Measurements from ENCODE around the gene DCXR. TPM values are rescaled to one million over a fixed set of nuclear protein-coding genes. Genes with fewer than 3 reads are reported as not detected.

Gene DCXR
- total and polyA plus RNA-seq, 2 experiments from 2014 or later: 86.9 to 137 TPM

DNA sequence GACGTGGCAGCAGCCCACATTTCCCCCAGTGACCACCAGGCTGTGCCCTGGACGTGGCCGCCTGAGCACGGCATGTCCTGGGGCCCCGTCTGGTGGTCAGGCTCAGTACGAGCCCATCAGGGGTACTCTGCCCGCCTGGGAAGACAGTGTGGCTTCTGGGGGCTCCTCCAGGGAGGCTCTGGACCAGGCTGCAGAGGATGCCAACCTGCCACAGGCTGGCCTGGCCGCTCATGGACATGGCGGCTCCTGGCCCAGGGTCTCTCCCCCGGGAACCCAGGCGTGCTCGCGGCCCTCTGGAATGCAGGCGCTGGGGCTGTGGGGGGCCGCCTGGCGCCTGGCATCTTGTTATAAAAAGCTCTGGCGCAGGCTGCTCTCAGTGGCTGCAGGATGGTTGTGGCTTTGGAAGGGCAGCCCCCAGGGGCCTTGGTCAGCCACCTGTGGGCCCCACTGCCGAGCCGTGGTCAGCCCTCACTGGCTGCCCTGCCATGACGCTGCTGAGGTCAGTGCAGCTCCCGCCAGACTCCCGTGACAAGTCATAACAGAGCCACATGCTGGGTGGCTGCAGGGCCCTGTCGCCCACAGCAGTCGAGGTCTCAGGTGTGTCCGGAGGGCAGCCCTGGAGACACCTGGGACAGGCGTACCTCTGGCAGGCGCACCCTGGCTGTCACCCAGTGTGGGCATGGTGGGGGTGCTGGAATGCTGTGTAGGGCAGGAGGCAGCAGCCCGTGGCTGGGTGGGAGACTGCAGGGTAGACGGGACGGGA lies 29.8 kb downstream of the DCXR start:
- no peak for TF ChIP-seq ZNF462 (CRISPR knock-in tag; IDR thresholded peaks at IDR 0.05)
- TF ChIP-seq CREB1 (CRISPR knock-in tag; IDR thresholded peaks at IDR 0.05; ENCODE audit: low read depth): no peak
- TF ChIP-seq STAT1 (IDR thresholded peaks at IDR 0.05; ENCODE audit: unreplicated experiment): no peak
- TF ChIP-seq, protein P1, sequence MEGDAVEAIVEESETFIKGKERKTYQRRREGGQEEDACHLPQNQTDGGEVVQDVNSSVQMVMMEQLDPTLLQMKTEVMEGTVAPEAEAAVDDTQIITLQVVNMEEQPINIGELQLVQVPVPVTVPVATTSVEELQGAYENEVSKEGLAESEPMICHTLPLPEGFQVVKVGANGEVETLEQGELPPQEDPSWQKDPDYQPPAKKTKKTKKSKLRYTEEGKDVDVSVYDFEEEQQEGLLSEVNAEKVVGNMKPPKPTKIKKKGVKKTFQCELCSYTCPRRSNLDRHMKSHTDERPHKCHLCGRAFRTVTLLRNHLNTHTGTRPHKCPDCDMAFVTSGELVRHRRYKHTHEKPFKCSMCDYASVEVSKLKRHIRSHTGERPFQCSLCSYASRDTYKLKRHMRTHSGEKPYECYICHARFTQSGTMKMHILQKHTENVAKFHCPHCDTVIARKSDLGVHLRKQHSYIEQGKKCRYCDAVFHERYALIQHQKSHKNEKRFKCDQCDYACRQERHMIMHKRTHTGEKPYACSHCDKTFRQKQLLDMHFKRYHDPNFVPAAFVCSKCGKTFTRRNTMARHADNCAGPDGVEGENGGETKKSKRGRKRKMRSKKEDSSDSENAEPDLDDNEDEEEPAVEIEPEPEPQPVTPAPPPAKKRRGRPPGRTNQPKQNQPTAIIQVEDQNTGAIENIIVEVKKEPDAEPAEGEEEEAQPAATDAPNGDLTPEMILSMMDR (conservative IDR thresholded peaks at IDR 0.05; ENCODE audit: low read depth in 2 of 2): peak in 1 of 2 experiments; percentile 31; a peak in 1 of 4 replicates
- H3F3A ChIP-seq (replicated peaks; ENCODE audit: low read depth): 0 out of 2 replicates have a peak, but pooled peaks cover 2% of the 10 kb centered on the region
- no peak overlapping the region for H3K4me2 ChIP-seq
- H3K4me1 ChIP-seq (ENCODE audit: insufficient read depth): no peaks in the 10 kb centered on the region
- no peak overlapping the region for H3K4me3 Mint-ChIP-seq
- ATAC-seq (no peak; the same call in 2 of the 3 replicates), DNase-seq (ENCODE audit: low spot score) (no peak)
- H3K9me3 Mint-ChIP-seq: no peaks in the 10 kb centered on the region
- no peaks in the 10 kb centered on the region for H3K9me2 ChIP-seq (ENCODE audit: insufficient read depth)
- H3K36me3 Mint-ChIP-seq (ENCODE audit: low read depth): no peaks in the 10 kb centered on the region
- H3K27me3 ChIP-seq (ENCODE audit: insufficient read depth): no peaks in the 10 kb centered on the region
- no peak overlapping the region for H3K27ac ChIP-seq (ENCODE audit: low read depth)
- no peaks in the 10 kb centered on the region for H4K20me1 ChIP-seq (replicated peaks; ENCODE audit: insufficient read depth)
- H3K4me3 ChIP-seq: no peak overlapping the region
- no peaks in the 10 kb centered on the region for H3K79me2 ChIP-seq (replicated peaks; ENCODE audit: insufficient read depth)
- no peaks in the 10 kb centered on the region for H3K4me1 Mint-ChIP-seq
- H3K27me3 Mint-ChIP-seq (ENCODE audit: insufficient read depth, low read depth, poor library complexity): peaks cover 14% of the 10 kb centered on the region
- H2AFZ ChIP-seq: no peak overlapping the region
- no peaks in the 10 kb centered on the region for H3K36me3 ChIP-seq (ENCODE audit: insufficient read depth)
- H3K27ac Mint-ChIP-seq: no peak overlapping the region

All from GM23338 (cell line).